Liver (tissue), 9 donors: ENCODE measurements around the gene ZNF544. TPM values are rescaled to one million over a fixed set of nuclear protein-coding genes. Genes with fewer than 3 reads are reported as not detected.
A peak's percentile ranks its signal among the peaks of the same experiment; 100 is the strongest.

Experiments used
- DNase-seq: peaks from one replicate; pipeline ENCODE4 v3.0.0-alpha.2; 2017; ENCODE audit warnings: low spot score
- H3K27ac ChIP-seq, 2 donors: one replicate each; pipeline ENCODE4 v1.7.0; 2013; ENCODE audit warnings: inconsistent platforms in 2 of 2, low read length in 2 of 2, control low read depth in 1 of 2, low read depth in 1 of 2, mild to moderate bottlenecking in 1 of 2
- H3K27me3 ChIP-seq, 4 donors: one replicate each; pipeline versions ENCODE4 v1.6.1 to v1.7.0; 2013; ENCODE audit warnings: low read length in 3 of 4, inconsistent platforms in 1 of 4, mild to moderate bottlenecking in 1 of 4, moderate library complexity in 1 of 4; ENCODE audit not compliant: control insufficient read depth in 4 of 4, insufficient read depth in 4 of 4
- H3K36me3 ChIP-seq, 4 donors: one replicate each; pipeline versions ENCODE4 v1.6.1 to v1.7.0; 2013; ENCODE audit warnings: low read length in 3 of 4, mild to moderate bottlenecking in 3 of 4, low read depth in 1 of 4, moderate library complexity in 1 of 4; ENCODE audit not compliant: control insufficient read depth in 4 of 4, insufficient read depth in 3 of 4
- H3K4me1 ChIP-seq, 4 donors: one replicate each; pipeline versions ENCODE4 v1.6.1 to v1.7.0; 2013; ENCODE audit warnings: low read length in 3 of 4, mild to moderate bottlenecking in 3 of 4, moderate library complexity in 1 of 4; ENCODE audit not compliant: control insufficient read depth in 4 of 4, insufficient read depth in 4 of 4
- H3K4me3 ChIP-seq, 3 donors: one replicate each; pipeline versions ENCODE4 v1.6.1 to v1.7.0; 2013; ENCODE audit warnings: low read length in 3 of 3, control low read depth in 1 of 3, low read depth in 1 of 3, mild to moderate bottlenecking in 1 of 3
- H3K9ac ChIP-seq, 2 donors: one replicate each; pipeline ENCODE4 v1.7.0; 2013; ENCODE audit warnings: low read length in 2 of 2, mild to moderate bottlenecking in 2 of 2, moderate library complexity in 2 of 2, control low read depth in 1 of 2, low read depth in 1 of 2
- H3K9me3 ChIP-seq, 4 donors: one replicate each; pipeline versions ENCODE4 v1.6.1 to v1.7.0; 2013; ENCODE audit warnings: low read length in 3 of 4; ENCODE audit not compliant: control insufficient read depth in 4 of 4
- ATF3 ChIP-seq: IDR thresholded peaks from 2 replicates; pipeline ENCODE4 v1.6.1; 2016; ENCODE audit warnings: antibody characterized with exemption
- CTCF ChIP-seq: fragments of 150-350 bp; IDR thresholded peaks from 2 replicates; pipeline ENCODE4 v1.5.1; 2017; ENCODE audit warnings: improper control_type of control experiment, low read depth, low read length; ENCODE audit not compliant: missing input control
- EGR1 ChIP-seq, 2 donors: IDR thresholded peaks; 2 replicates each; pipeline ENCODE4 v1.6.1; 2016 to 2018; ENCODE audit warnings: antibody characterized with exemption in 2 of 2, low read depth in 2 of 2
- FOXA1 ChIP-seq: IDR thresholded peaks from 2 replicates; pipeline ENCODE4 v1.6.1; 2016; ENCODE audit warnings: antibody characterized with exemption
- FOXA2 ChIP-seq: IDR thresholded peaks from 2 replicates; pipeline ENCODE4 v1.6.1; 2016; ENCODE audit warnings: antibody characterized with exemption
- GABPA ChIP-seq, 2 donors: IDR thresholded peaks in 1 of 2; conservative IDR thresholded peaks in 1 of 2; 2 replicates each; pipeline ENCODE4 v1.6.1; 2016; ENCODE audit warnings: antibody characterized with exemption in 2 of 2, mild to moderate bottlenecking in 1 of 2, moderate library complexity in 1 of 2
- HNF4A ChIP-seq, 2 donors: conservative IDR thresholded peaks; 2 replicates each; pipeline ENCODE4 v1.6.1; 2016; ENCODE audit warnings: antibody characterized with exemption in 2 of 2, mild to moderate bottlenecking in 2 of 2
- HNF4G ChIP-seq: IDR thresholded peaks from 2 replicates; pipeline ENCODE4 v1.6.1; 2016; ENCODE audit warnings: antibody characterized with exemption
- JUND ChIP-seq, 2 donors: IDR thresholded peaks; 2 replicates each; pipeline ENCODE4 v1.6.1; 2016; ENCODE audit warnings: antibody characterized with exemption in 2 of 2
- MAX ChIP-seq: IDR thresholded peaks from 2 replicates; pipeline ENCODE4 v1.6.1; 2016; ENCODE audit warnings: antibody characterized with exemption
- NR2F2 ChIP-seq: IDR thresholded peaks from 2 replicates; pipeline ENCODE4 v1.6.1; 2016; ENCODE audit warnings: antibody characterized with exemption
- RAD21 ChIP-seq, 2 donors: IDR thresholded peaks; 2 replicates each; pipeline ENCODE4 v1.6.1; 2016; ENCODE audit warnings: antibody characterized with exemption in 2 of 2, mild to moderate bottlenecking in 2 of 2
- REST ChIP-seq: IDR thresholded peaks from 2 replicates; pipeline ENCODE4 v1.6.1; 2016; ENCODE audit warnings: antibody characterized with exemption, mild to moderate bottlenecking
- RXRA ChIP-seq, 2 donors: IDR thresholded peaks; 2 replicates each; pipeline ENCODE4 v1.6.1; 2017 to 2018; ENCODE audit warnings: antibody characterized with exemption in 2 of 2, mild to moderate bottlenecking in 1 of 2
- SP1 ChIP-seq: IDR thresholded peaks from 2 replicates; pipeline ENCODE4 v1.6.1; 2018; ENCODE audit warnings: antibody characterized with exemption, mild to moderate bottlenecking
- TAF1 ChIP-seq: conservative IDR thresholded peaks from 2 replicates; pipeline ENCODE4 v1.6.1; 2016; ENCODE audit warnings: antibody characterized with exemption, mild to moderate bottlenecking
- YY1 ChIP-seq: IDR thresholded peaks from 2 replicates; pipeline ENCODE4 v1.6.1; 2016; ENCODE audit warnings: antibody characterized with exemption, mild to moderate bottlenecking
- ZBTB33 ChIP-seq: IDR thresholded peaks from 2 replicates; pipeline ENCODE4 v1.6.1; 2016; ENCODE audit warnings: antibody characterized with exemption
- WGBS: extraction: QIAGEN DNeasy Blood & Tissue Kit; methylation state at CpG from one replicate; pipeline ENCODE4 v1.1.7; 2013; 5-methylcytosine and 5-hydroxymethylcytosine counted together
- polyA plus RNA-seq, 2 donors: library from polyadenylated mRNA; stranded (reverse) in 1 of 2; unstranded in 1 of 2; fragments of 200-250 nt in 1 of 2; fragments of >200 nt in 1 of 2; fragmentation: Nextera tagmentation in 1 of 2; extraction: Ambion mirVana in 1 of 2; gene quantifications; one replicate each; pipeline versions ENCODE4 v1.2.1 to v1.2.3, GENCODE V29; 2013 to 2015
- total RNA-seq, 2 donors: library from RNA; depleted of rRNA; stranded (reverse); fragments of >200 nt; gene quantifications; one replicate each; pipeline ENCODE4 v1.2.3, GENCODE V29; 2014
- donor health status: healthy.
- donor health status: healthy.
- donor health status: healthy.
- donor health status: healthy.
- donor health status: healthy.

Gene ZNF544
- total and polyA plus RNA-seq, 4 donors: 2.5 to 25.2 (median 11.3) TPM

- H3K36me3 ChIP-seq: peaks cover 5 to 33% (median 20%) of the 10 kb centered on the region in 4 donors
- H3K27me3 ChIP-seq: no peaks in the 10 kb centered on the region
- H3K9me3 ChIP-seq: peaks cover 2 to 13% (median 10%) of the 10 kb centered on the region in 4 donors
- peak; percentile 96 for TF ChIP-seq YY1
- no peak for TF ChIP-seq ATF3
- peak; percentile 59 to 60 for TF ChIP-seq RAD21 (IDR thresholded peaks at IDR 0.05)
- peak; percentile 77 for TF ChIP-seq SP1
- peak; percentile 96 for TF ChIP-seq TAF1
- TF ChIP-seq HNF4G: no peak
- peak; percentile 87 to 99 for TF ChIP-seq GABPA (IDR thresholded peaks at IDR 0.05 in 1 of 2, conservative IDR thresholded peaks at IDR 0.05 in 1 of 2)
- peak in 1 of 2 donors; percentile 24 for TF ChIP-seq HNF4A (conservative IDR thresholded peaks at IDR 0.05)
- TF ChIP-seq CTCF: peak; percentile 40
- TF ChIP-seq NR2F2: peak; percentile 39
- TF ChIP-seq MAX: peak; percentile 97
- peak; percentile 9 for TF ChIP-seq REST
- TF ChIP-seq ZBTB33: peak; percentile 71
- peak; percentile 27 for TF ChIP-seq FOXA2
- TF ChIP-seq JUND (IDR thresholded peaks at IDR 0.05): no peak
- peak; percentile 42 for TF ChIP-seq FOXA1
- peak; percentile 36 to 68 for TF ChIP-seq RXRA (IDR thresholded peaks at IDR 0.05)
- peak; percentile 94 to 95 for TF ChIP-seq EGR1 (IDR thresholded peaks at IDR 0.05; ENCODE audit: low read depth in 2 of 2)
- H3K9ac ChIP-seq: peak within 1 kb of the TSS; percentile 63 to 88
- H3K4me3 ChIP-seq: peak within 1 kb of the TSS; percentile 78 to 99 (median 99)
- peak; percentile 92 for DNase-seq
- peaks cover 4 to 16% (median 15%) of the 10 kb centered on the region in 4 donors for H3K4me1 ChIP-seq
- WGBS: 1% methylated on average over 55 of the region's 55 CpGs
- peak within 1 kb of the TSS; percentile 82 to 85 for H3K27ac ChIP-seq
Measured at GRCh38 chr19:58305065-58305931, 76.6 kb downstream of the ZNF544 start, which contains the start of gene ERVK3-1. Gene ERVK3-1 (plus strand): TSS chr19:58305377. CDS start chr19:58312169, 6,792 bp downstream.
